Tibial nerve (tissue), 4 donors: Measurements from ENCODE around the gene GALNT1. TPM values are rescaled to one million over a fixed set of nuclear protein-coding genes. Genes with fewer than 3 reads are reported as not detected.

Source experiments
- DNase-seq, 2 donors: peaks; one replicate each; pipeline ENCODE4 v3.0.0-alpha.2; 2019; ENCODE audit warnings: low spot score in 2 of 2
- H3K27ac ChIP-seq, 4 donors: fragments of 200-600 bp; sonication (generic) in 3 of 4; one replicate each; pipeline ENCODE4 v1.5.1; 2017 to 2019; ENCODE audit warnings: mild to moderate bottlenecking in 1 of 4
- H3K27me3 ChIP-seq, 2 donors: fragments of 200-600 bp; sonication (generic) in 1 of 2; one replicate each; pipeline versions ENCODE4 v1.5.1 to v1.6.0; 2017 to 2019
- H3K36me3 ChIP-seq, 3 donors: fragments of 200-600 bp; sonication (generic); one replicate each; pipeline ENCODE4 v1.5.1; 2018 to 2019
- H3K4me1 ChIP-seq, 4 donors: fragments of 200-600 bp; sonication (generic) in 3 of 4; one replicate each; pipeline ENCODE4 v1.5.1; 2017 to 2019
- H3K4me3 ChIP-seq, 4 donors: fragments of 200-600 bp; sonication (generic) in 3 of 4; one replicate each; pipeline ENCODE4 v1.5.1; 2017 to 2019; ENCODE audit warnings: mild to moderate bottlenecking in 1 of 4, moderate library complexity in 1 of 4
- H3K9me3 ChIP-seq, 4 donors: fragments of 200-600 bp; sonication (generic) in 3 of 4; one replicate each; pipeline ENCODE4 v1.5.1; 2017 to 2019
- EP300 ChIP-seq, 2 donors: sonication (generic); formaldehyde crosslinking; IDR thresholded peaks; one replicate each; pipeline ENCODE4 v1.6.1; 2017; ENCODE audit warnings: antibody characterized with exemption in 2 of 2, mild to moderate bottlenecking in 1 of 2
- POLR2A ChIP-seq, 2 donors: fragments of 450-650 bp; IDR thresholded peaks; one replicate each; pipeline ENCODE4 v1.6.1; 2017; ENCODE audit warnings: antibody characterized with exemption in 2 of 2, mild to moderate bottlenecking in 2 of 2, moderate library complexity in 2 of 2
- WGBS, 2 donors: methylation state at CpG; one replicate each; pipeline ENCODE4 v1.1.5; 2018; 5-methylcytosine and 5-hydroxymethylcytosine counted together
- total RNA-seq, 4 donors: library from RNA; depleted of rRNA; stranded (reverse); fragments of >200 nt; gene quantifications; one replicate each; pipeline ENCODE4 v1.1.0, GENCODE V29; 2016
- TF ChIP-seq, protein P1 (sequence below), 5 experiments: fragments of 200-600 bp in 3 of 5; fragments of 450-650 bp in 2 of 5; sonication (generic) in 3 of 5; IDR thresholded peaks; one replicate each; pipeline ENCODE4 v1.5.1; 2016 to 2019; ENCODE audit warnings: antibody characterized with exemption in 5 of 5, mild to moderate bottlenecking in 3 of 5, moderate library complexity in 2 of 5

GALNT1 gene
- total RNA-seq, 4 donors from 2014 or later, result 24.3 to 37.5 (median 27.0) TPM

DNA sequence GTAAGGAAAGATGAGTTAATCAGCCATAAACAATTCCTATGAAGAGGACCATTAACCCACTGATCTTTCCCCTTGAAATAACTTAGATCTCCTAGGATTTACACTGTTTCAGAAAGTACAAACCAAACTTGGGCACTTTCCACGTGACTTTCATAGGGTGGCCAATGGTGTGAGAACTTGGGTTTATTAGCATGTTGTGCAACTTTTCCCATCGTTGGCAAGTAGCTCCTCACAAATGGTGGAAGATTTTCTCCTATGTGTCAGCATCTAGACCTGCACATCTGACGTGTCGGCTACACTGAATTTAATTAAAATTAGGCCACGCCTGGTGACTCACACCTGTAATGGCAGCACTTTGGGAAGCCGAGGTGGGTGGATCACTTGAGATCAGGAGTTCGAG, 116.3 kb downstream of the GALNT1 start:
- Histone ChIP-seq H3K27ac (no peak overlapping the region), H3K27me3 (no peaks in the 10 kb centered on the region), H3K36me3 (peaks cover 0 to 26% (median 0%) of the 10 kb centered on the region in 3 donors), H3K4me3 (no peak overlapping the region), H3K4me1 (peaks cover 0 to 26% (median 2%) of the 10 kb centered on the region in 4 donors), H3K9me3 (no peaks in the 10 kb centered on the region)
- WGBS, 2 donors, result 85 to 96% methylated on average over 7 of the region's 7 CpGs
- TF ChIP-seq EP300 (IDR thresholded peaks at IDR 0.05), result no peak
- no peak for TF ChIP-seq POLR2A (IDR thresholded peaks at IDR 0.05)
- TF ChIP-seq, protein P1, sequence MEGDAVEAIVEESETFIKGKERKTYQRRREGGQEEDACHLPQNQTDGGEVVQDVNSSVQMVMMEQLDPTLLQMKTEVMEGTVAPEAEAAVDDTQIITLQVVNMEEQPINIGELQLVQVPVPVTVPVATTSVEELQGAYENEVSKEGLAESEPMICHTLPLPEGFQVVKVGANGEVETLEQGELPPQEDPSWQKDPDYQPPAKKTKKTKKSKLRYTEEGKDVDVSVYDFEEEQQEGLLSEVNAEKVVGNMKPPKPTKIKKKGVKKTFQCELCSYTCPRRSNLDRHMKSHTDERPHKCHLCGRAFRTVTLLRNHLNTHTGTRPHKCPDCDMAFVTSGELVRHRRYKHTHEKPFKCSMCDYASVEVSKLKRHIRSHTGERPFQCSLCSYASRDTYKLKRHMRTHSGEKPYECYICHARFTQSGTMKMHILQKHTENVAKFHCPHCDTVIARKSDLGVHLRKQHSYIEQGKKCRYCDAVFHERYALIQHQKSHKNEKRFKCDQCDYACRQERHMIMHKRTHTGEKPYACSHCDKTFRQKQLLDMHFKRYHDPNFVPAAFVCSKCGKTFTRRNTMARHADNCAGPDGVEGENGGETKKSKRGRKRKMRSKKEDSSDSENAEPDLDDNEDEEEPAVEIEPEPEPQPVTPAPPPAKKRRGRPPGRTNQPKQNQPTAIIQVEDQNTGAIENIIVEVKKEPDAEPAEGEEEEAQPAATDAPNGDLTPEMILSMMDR (IDR thresholded peaks at IDR 0.05), result no peak
- no peak for DNase-seq

DNA sequence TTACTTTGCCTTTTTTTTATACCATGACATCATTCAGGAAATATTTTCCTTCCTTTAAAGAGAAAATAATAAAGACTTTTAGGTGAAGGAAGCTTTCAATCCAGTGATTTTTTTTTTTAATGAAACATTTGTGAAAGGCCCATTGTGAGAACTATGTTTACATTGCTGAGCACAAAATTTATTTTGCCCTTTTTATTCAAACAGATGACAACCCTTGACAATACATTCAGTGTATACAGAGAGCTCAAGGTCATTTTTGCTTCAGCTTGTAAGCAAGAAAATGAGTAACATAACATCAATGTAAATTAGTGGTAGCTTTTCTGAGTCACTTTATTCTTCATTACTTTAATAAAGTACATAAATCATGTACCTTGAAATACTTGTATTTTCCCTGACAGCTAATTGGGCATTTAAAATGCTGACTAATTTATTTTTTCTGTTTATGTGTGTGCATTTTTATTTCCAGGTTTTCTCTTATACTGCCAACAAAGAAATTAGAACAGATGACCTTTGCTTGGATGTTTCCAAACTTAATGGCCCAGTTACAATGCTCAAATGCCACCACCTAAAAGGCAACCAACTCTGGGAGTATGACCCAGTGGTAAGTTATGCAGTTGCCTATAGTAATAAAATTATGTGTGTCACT, 121.6 kb downstream of the GALNT1 start:
- Histone ChIP-seq H3K4me3 (no peak overlapping the region), H3K27me3 (no peaks in the 10 kb centered on the region), H3K36me3 (peaks cover 0 to 46% (median 0%) of the 10 kb centered on the region in 3 donors), H3K27ac (no peak overlapping the region), H3K4me1 (peaks cover 0 to 10% (median 0%) of the 10 kb centered on the region in 4 donors), H3K9me3 (no peaks in the 10 kb centered on the region)
- no peak for DNase-seq
- TF ChIP-seq, protein P1 (IDR thresholded peaks at IDR 0.05), result no peak
- TF ChIP-seq POLR2A (IDR thresholded peaks at IDR 0.05) (no peak), EP300 (IDR thresholded peaks at IDR 0.05) (no peak)

DNA sequence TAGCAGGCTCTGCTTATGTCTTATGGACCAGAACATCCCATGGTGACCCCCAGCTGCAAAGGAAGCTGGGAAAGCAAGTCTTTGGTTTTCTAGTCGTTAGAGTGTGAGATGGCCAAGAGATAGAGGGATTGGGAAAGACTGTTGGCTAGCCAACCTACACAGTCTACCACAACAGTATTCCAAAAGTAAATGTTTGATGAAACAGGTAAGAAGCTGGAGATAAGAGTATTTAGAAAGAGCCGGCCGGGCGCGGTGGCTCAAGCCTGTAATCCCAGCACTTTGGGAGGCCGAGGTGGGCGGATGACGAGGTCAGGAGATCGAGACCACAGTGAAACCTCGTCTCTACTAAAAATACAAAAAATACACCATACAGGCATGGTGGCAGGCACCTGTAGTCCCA, 124.4 kb downstream of the GALNT1 start:
- no peak overlapping the region for H3K27ac ChIP-seq
- no peak for DNase-seq
- no peaks in the 10 kb centered on the region for H3K9me3 ChIP-seq
- 90 to 95% methylated on average over 10 of the region's 10 CpGs for WGBS, 2 donors
- no peak overlapping the region for H3K4me3 ChIP-seq
- H3K36me3 ChIP-seq, result peaks cover 0 to 33% (median 0%) of the 10 kb centered on the region in 3 donors
- no peaks in the 10 kb centered on the region for H3K27me3 ChIP-seq
- H3K4me1 ChIP-seq, result peaks cover 0 to 10% (median 0%) of the 10 kb centered on the region in 4 donors
- TF ChIP-seq, protein P1 (IDR thresholded peaks at IDR 0.05), result no peak
- TF ChIP-seq POLR2A (IDR thresholded peaks at IDR 0.05), result no peak
- no peak for TF ChIP-seq EP300 (IDR thresholded peaks at IDR 0.05)

DNA sequence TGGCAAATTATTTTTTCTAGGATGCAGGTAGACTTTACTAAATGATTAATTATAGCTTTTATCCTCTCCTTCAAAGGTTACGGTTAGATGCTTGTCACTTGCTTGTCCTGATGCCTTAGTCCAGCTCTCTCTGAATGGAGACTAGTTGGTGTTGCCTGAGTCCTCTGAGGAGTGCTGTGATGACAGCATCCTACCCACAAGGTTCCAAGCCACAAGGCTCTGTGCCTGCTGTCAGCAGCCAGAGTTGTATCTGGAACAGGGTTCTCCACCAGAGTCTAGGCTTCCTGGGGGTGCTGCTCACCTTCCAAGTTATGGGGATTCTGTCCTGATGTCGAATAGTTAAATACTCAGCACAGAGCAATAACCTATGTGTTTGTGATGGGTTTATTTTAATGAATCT, 125.7 kb downstream of the GALNT1 start:
- 95 to 96% methylated on average over 2 of the region's 2 CpGs for WGBS, 2 donors
- Histone ChIP-seq H3K27ac (no peak overlapping the region), H3K4me3 (no peak overlapping the region), H3K36me3 (peaks cover 0 to 42% (median 0%) of the 10 kb centered on the region in 3 donors), H3K4me1 (peaks cover 0 to 10% (median 0%) of the 10 kb centered on the region in 4 donors), H3K27me3 (no peaks in the 10 kb centered on the region), H3K9me3 (no peaks in the 10 kb centered on the region)
- TF ChIP-seq POLR2A (IDR thresholded peaks at IDR 0.05), result no peak
- no peak for DNase-seq

DNA sequence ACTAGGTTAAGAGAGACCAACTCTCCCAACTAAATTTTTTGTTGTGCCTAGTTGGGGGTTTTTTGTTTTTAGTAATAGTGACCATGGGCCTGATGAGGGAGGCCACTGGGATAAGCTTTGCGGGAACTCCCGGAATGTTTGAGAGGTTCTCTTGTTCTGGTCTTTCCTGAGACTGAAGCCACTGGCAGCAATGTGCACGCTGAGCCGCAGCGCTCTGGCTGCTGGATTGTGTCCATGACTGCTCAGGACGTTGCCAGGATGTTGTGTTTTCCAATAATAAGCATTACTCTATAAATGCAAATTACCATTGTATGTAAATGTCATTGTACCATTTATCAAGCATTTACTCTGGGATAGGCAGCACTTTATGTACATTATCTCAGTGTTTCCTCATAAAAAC, 126.1 kb downstream of the GALNT1 start:
- H3K4me1 ChIP-seq, result peaks cover 0 to 10% (median 0%) of the 10 kb centered on the region in 4 donors
- H3K9me3 ChIP-seq, result no peaks in the 10 kb centered on the region
- TF ChIP-seq, protein P1 (IDR thresholded peaks at IDR 0.05), result no peak
- TF ChIP-seq EP300 (IDR thresholded peaks at IDR 0.05), result no peak
- no peak for TF ChIP-seq POLR2A (IDR thresholded peaks at IDR 0.05)
- no peaks in the 10 kb centered on the region for H3K27me3 ChIP-seq
- DNase-seq, result no peak
- no peak overlapping the region for H3K27ac ChIP-seq
- H3K36me3 ChIP-seq, result peaks cover 0 to 47% (median 0%) of the 10 kb centered on the region in 3 donors
- WGBS, 2 donors, result 53 to 59% methylated on average over 6 of the region's 6 CpGs
- no peak overlapping the region for H3K4me3 ChIP-seq
